Calu3 (cell line): ENCODE results near the gene TMEM170B. TPM values are rescaled to one million over a fixed set of nuclear protein-coding genes. Genes with fewer than 3 reads are reported as not detected.
A peak's percentile ranks its signal among the peaks of the same experiment; 100 is the strongest.

Experiments used
- BruUV-seq: library from RNA; stranded (reverse); fragments of 400-500 nt; replicated peaks from 2 replicates; lab custom pipeline; 2021; lab: Mats Ljungman, UMichigan
- CTCF ChIA-PET: fragments of 300-600 bp; sonication (Branson Sonifier 250); formaldehyde crosslinking; loops from one replicate; lab custom pipeline; 2022; ENCODE audit warnings: antibody characterized with exemption; lab: Charles Lee
- DNase-seq: peaks from one replicate; pipeline ENCODE4 v3.0.0; 2022
- H3K27ac Mint-ChIP-seq: one replicate; pipeline ENCODE4 v1.8.0; 2022; ENCODE audit warnings: mixed read lengths; ENCODE audit not compliant: unreplicated experiment
- H3K27me3 Mint-ChIP-seq: one replicate; pipeline ENCODE4 v1.8.0; 2022; ENCODE audit warnings: mixed read lengths; ENCODE audit not compliant: unreplicated experiment
- H3K36me3 Mint-ChIP-seq: one replicate; pipeline ENCODE4 v1.8.0; 2022; ENCODE audit warnings: mild to moderate bottlenecking, moderate library complexity, mixed read lengths; ENCODE audit not compliant: insufficient read depth, unreplicated experiment
- H3K4me1 Mint-ChIP-seq: one replicate; pipeline ENCODE4 v1.8.0; 2022; ENCODE audit warnings: mild to moderate bottlenecking, low read depth, mixed read lengths; ENCODE audit not compliant: unreplicated experiment
- H3K4me3 Mint-ChIP-seq: one replicate; pipeline ENCODE4 v1.8.0; 2022; ENCODE audit warnings: mild to moderate bottlenecking, low read depth, moderate library complexity, mixed read lengths; ENCODE audit not compliant: unreplicated experiment
- H3K9me3 Mint-ChIP-seq: one replicate; pipeline ENCODE4 v1.8.0; 2022; ENCODE audit warnings: low read depth, mixed read lengths; ENCODE audit not compliant: unreplicated experiment
- intact Hi-C: fragments of 100-400 bp; cut with micrococcal nuclease; formaldehyde crosslinking; loops from one replicate; pipeline ENCODE4 v1.10.0; 2022; ENCODE audit not compliant: unreplicated experiment
- total RNA-seq: library from RNA; stranded (reverse); gene quantifications from 2 replicates; pipeline ENCODE4 v1.2.3, GENCODE V29; 2022
- TF ChIP-seq, protein P1 (sequence below): fragments of 200-600 bp; IDR thresholded peaks from one replicate; pipeline ENCODE4 v1.8.0; 2022; ENCODE audit warnings: antibody characterized with exemption; ENCODE audit not compliant: unreplicated experiment

TMEM170B gene
- total RNA-seq, 1 experiment from 2014 or later: 2.2 TPM

DNA sequence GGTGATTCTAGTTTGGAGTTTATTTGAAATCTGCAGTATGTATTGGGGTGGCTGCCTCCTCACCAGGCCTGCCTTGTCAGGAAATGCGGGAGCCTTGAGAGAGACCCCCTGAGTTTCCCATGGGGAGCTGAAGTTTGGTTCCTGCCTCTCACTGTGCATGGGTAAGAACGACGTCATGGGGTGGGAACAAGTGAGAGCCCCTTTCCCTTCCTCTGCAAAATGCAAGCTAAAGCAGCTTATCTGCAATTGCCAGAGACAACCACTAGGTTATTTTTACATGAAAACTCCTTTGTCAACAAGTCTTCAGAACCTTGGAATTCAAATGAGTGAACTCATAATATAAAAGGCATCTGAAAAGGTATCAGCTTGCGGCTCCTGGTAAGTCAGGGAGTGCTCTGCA, 58.4 kb downstream of the TMEM170B start:
- no peak for DNase-seq
- H3K36me3 Mint-ChIP-seq: peaks cover 5% of the 10 kb centered on the region
- intact Hi-C loops: no loop called here
- H3K27ac Mint-ChIP-seq: no peak overlapping the region
- no TSS peak for BruUV-seq
- no peak overlapping the region for H3K4me3 Mint-ChIP-seq
- H3K9me3 Mint-ChIP-seq: peaks cover 3% of the 10 kb centered on the region
- H3K4me1 Mint-ChIP-seq: peaks cover 15% of the 10 kb centered on the region
- H3K27me3 Mint-ChIP-seq: no peaks in the 10 kb centered on the region
- CTCF ChIA-PET: interaction anchor here (0.7 kb wide), 1 partner anchor 648 kb away, joined by 3 read pairs; no protein-coding TSS in a partner anchor
- TF ChIP-seq, protein P1, sequence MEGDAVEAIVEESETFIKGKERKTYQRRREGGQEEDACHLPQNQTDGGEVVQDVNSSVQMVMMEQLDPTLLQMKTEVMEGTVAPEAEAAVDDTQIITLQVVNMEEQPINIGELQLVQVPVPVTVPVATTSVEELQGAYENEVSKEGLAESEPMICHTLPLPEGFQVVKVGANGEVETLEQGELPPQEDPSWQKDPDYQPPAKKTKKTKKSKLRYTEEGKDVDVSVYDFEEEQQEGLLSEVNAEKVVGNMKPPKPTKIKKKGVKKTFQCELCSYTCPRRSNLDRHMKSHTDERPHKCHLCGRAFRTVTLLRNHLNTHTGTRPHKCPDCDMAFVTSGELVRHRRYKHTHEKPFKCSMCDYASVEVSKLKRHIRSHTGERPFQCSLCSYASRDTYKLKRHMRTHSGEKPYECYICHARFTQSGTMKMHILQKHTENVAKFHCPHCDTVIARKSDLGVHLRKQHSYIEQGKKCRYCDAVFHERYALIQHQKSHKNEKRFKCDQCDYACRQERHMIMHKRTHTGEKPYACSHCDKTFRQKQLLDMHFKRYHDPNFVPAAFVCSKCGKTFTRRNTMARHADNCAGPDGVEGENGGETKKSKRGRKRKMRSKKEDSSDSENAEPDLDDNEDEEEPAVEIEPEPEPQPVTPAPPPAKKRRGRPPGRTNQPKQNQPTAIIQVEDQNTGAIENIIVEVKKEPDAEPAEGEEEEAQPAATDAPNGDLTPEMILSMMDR: no peak

DNA sequence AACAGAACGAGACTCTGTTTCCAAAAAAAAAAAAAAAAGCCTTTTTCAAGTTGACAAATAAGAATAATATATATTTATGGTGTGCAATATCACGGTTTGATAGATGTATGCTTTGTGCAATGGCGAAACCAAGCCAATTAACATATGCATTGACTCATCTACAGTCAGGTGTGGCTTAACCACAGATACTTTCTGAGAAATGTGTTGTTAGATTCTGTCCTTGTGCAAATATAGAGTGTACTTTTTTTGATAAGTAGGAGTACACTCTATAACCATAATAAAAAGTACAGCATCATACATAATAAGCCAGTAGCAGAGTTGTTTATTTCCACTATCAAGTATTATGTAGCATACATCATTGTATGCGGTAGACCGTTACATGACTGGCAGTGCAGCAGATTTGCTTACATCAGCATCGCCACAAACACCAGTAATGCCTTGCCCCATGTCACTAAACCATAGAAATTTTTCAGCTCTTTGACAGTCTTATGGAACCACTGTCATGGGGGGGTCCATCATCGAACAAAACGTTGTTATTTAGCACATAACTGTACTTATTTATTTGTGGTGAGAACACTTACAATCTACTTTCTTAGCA, 59.2 kb downstream of the TMEM170B start:
- Mint-ChIP-seq H3K36me3 (peaks cover 5% of the 10 kb centered on the region), H3K27ac (no peak overlapping the region), H3K27me3 (no peaks in the 10 kb centered on the region), H3K9me3 (peaks cover 4% of the 10 kb centered on the region), H3K4me1 (peaks cover 15% of the 10 kb centered on the region), H3K4me3 (no peak overlapping the region)
- no peak for DNase-seq
- BruUV-seq: no TSS peak
- intact Hi-C loops: no loop called here
- TF ChIP-seq, protein P1: no peak
- CTCF ChIA-PET: no interaction called here

DNA sequence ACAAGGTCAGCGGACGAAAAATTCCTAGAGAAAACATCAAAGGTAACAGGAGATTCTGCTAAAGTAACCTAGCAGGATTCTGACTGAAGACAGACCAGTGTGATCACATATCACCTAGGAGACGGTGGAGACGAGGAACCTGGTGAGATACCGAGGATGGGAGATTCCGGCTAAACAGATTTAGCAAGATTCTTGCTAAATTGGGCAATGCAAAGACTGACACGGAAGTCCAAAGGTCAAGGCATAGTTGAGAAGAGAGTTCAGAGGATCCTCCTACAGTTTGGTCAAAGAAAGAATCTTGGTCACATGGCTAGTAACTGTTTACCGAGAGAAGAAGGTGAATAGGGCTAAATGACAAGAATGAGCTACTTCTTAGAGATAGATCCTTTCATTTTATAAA, 61.1 kb downstream of the TMEM170B start:
- Mint-ChIP-seq H3K36me3 (peaks cover 5% of the 10 kb centered on the region), H3K27ac (peak overlapping the region; percentile 73), H3K4me1 (peaks cover 32% of the 10 kb centered on the region), H3K27me3 (no peaks in the 10 kb centered on the region), H3K4me3 (no peak overlapping the region), H3K9me3 (peaks cover 4% of the 10 kb centered on the region)
- no TSS peak for BruUV-seq
- DNase-seq: no peak
- intact Hi-C loops: no loop called here
- CTCF ChIA-PET: no interaction called here
- TF ChIP-seq, protein P1: no peak

DNA sequence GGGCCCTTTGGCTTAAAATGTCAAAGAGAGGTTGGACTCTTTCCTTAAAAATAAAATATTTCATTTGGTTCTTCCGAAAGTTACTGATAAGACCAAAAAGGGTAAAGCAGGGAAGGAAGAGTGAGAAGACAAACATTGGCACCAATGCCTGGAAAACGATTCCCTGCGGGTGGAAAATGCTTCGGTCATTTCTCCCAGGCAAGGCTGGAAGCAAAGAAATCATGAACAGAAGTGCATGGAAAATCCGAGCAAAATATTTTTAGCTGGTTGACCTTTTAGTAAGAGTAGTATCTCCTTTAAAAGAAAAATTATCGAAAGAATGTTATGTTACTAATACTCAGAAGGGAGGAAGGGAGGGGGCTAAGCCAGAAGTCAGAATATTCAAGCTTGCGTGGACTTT, 62.7 kb downstream of the TMEM170B start:
- no peak overlapping the region for H3K4me3 Mint-ChIP-seq
- no TSS peak for BruUV-seq

More for the DNA sequence above, 62.7 kb downstream of the TMEM170B start:
- Mint-ChIP-seq H3K9me3 (peaks cover 4% of the 10 kb centered on the region), H3K36me3 (peaks cover 5% of the 10 kb centered on the region), H3K4me1 (peaks cover 35% of the 10 kb centered on the region), H3K27ac (no peak overlapping the region), H3K27me3 (no peaks in the 10 kb centered on the region)
- no peak for DNase-seq
- CTCF ChIA-PET: no interaction called here
- TF ChIP-seq, protein P1: no peak
- intact Hi-C loops: no loop called here
